Prostate gland (tissue), 2 donors: Measurements from ENCODE around the gene ASXL1.

ENCODE experiments used
- CTCF ChIP-seq, 4 experiments: fragments of 200-600 bp in 2 of 4; fragments of 450-650 bp in 2 of 4; sonication (generic) in 2 of 4; IDR thresholded peaks; 1 replicate in 3 of 4; 2 replicates in 1 of 4; pipeline ENCODE4 v1.5.1; 2016 to 2019; ENCODE audit warnings: antibody characterized with exemption in 4 of 4, mild to moderate bottlenecking in 2 of 4, moderate library complexity in 2 of 4
- POLR2A ChIP-seq: fragments of 450-650 bp; IDR thresholded peaks from one replicate; pipeline ENCODE4 v1.6.1; 2016; ENCODE audit warnings: antibody characterized with exemption, mild to moderate bottlenecking
- POLR2AphosphoS5 ChIP-seq: sonication (generic); formaldehyde crosslinking; IDR thresholded peaks from one replicate; pipeline ENCODE4 v1.6.1; 2017; ENCODE audit warnings: antibody characterized with exemption

GRCh38 chr20:32418376-32418775, 60.2 kb downstream of the ASXL1 start:
- TF ChIP-seq CTCF (IDR thresholded peaks at IDR 0.05) (no peak), POLR2A (no peak), POLR2AphosphoS5 (no peak)
